GM12878 (cell line): Measurements from ENCODE around the gene FAM78A. TPM values are rescaled to one million over a fixed set of nuclear protein-coding genes. Genes with fewer than 3 reads are reported as not detected.
A peak's percentile ranks its signal among the peaks of the same experiment; 100 is the strongest.

ENCODE experiments used
- BHLHE40 ChIP-seq, 2 experiments: fragments of 450-650 bp in 1 of 2; IDR thresholded peaks; 2 replicates each; pipeline ENCODE4 v1.6.1; 2011 to 2017; ENCODE audit warnings: low read depth in 2 of 2, borderline replicate concordance in 1 of 2, improper control_type of control experiment in 1 of 2, low read length in 1 of 2, mild to moderate bottlenecking in 1 of 2
- BRCA1 ChIP-seq: IDR thresholded peaks from 2 replicates; pipeline ENCODE4 v1.6.1; 2011; ENCODE audit warnings: low read depth, low read length, improper control_type of control experiment
- CUX1 ChIP-seq: IDR thresholded peaks from 2 replicates; pipeline ENCODE4 v1.6.1; 2012; ENCODE audit warnings: improper control_type of control experiment, low read depth, low read length; ENCODE audit not compliant: insufficient replicate concordance
- DPF2 ChIP-seq: fragments of 450-650 bp; IDR thresholded peaks from 2 replicates; pipeline ENCODE4 v1.6.1; 2017; ENCODE audit warnings: mild to moderate bottlenecking
- EZH2 ChIP-seq: IDR thresholded peaks from 2 replicates; pipeline ENCODE4 v1.6.1; 2012; ENCODE audit warnings: low read depth, mild to moderate bottlenecking, control low read depth, inconsistent platforms, low read length, borderline replicate concordance; ENCODE audit not compliant: control insufficient read depth
- NR2F1 ChIP-seq: fragments of 450-650 bp; conservative IDR thresholded peaks from 2 replicates; pipeline ENCODE4 v1.6.1; 2017; ENCODE audit warnings: mild to moderate bottlenecking
- POLR2A ChIP-seq: IDR thresholded peaks from 2 replicates; pipeline ENCODE4 v1.6.1; 2011; ENCODE audit warnings: low read depth, mild to moderate bottlenecking, low read length
- POLR2AphosphoS5 ChIP-seq: IDR thresholded peaks from 2 replicates; pipeline ENCODE4 v1.6.1; 2011; ENCODE audit warnings: mild to moderate bottlenecking, low read length, inconsistent platforms
- SMARCA5 ChIP-seq: fragments of 450-650 bp; IDR thresholded peaks from 2 replicates; pipeline ENCODE4 v1.6.1; 2017; ENCODE audit warnings: mild to moderate bottlenecking
- TAF1 ChIP-seq: IDR thresholded peaks from 2 replicates; pipeline ENCODE4 v1.6.1; 2011; ENCODE audit warnings: mild to moderate bottlenecking, low read depth, low read length, borderline replicate concordance
- ZBED1 ChIP-seq: IDR thresholded peaks from 2 replicates; pipeline ENCODE4 v1.6.1; 2016; ENCODE audit warnings: borderline replicate concordance
- ZNF687 ChIP-seq: fragments of 450-650 bp; IDR thresholded peaks from 2 replicates; pipeline ENCODE4 v1.6.1; 2017; ENCODE audit warnings: mild to moderate bottlenecking, moderate library complexity
- polyA plus RNA-seq, 11 experiments: library from polyadenylated mRNA; depleted of rRNA in 4 of 11; unstranded in 6 of 11; stranded (reverse) in 5 of 11; fragments of >200 nt; fragmentation: Nextera tagmentation in 4 of 11; fragmentation: Illumina TruSeq in 1 of 11; extraction: Ambion mirVana in 4 of 11; extraction: Trizol in 1 of 11; gene quantifications; 1 replicate in 1 of 11; 2 replicates in 10 of 11; pipeline versions ENCODE4 v1.2.1 to v1.2.3, GENCODE V29; 2011 to 2016; ENCODE audit warnings: inconsistent platforms in 2 of 11, missing spikeins in 2 of 11, low read depth in 1 of 11
- total RNA-seq, 4 experiments: library from RNA; depleted of rRNA in 3 of 4; stranded (reverse); fragments of >200 nt in 3 of 4; fragmentation: Illumina TruSeq in 1 of 4; extraction: Trizol in 1 of 4; gene quantifications; 2 replicates each; pipeline versions ENCODE4 v1.2.1 to v1.2.3, GENCODE V29; 2013 to 2021
- TF ChIP-seq, protein P1 (sequence below): fragments of 450-650 bp; IDR thresholded peaks from 2 replicates; pipeline ENCODE4 v1.6.1; 2017; ENCODE audit warnings: mild to moderate bottlenecking, low read depth, inconsistent platforms; ENCODE audit not compliant: poor library complexity, severe bottlenecking

The FAM78A gene
- total and polyA plus RNA-seq, 10 of the 15 experiments (the other 5 are each of a cell fraction or from before 2014, with no cell fraction given): 0.18 to 32.5 (median 12.2) TPM

GRCh38 chr9:131276094-131276888 is at the start of gene FAM78A (continued):
- TF ChIP-seq ZBED1: no peak
- no peak for TF ChIP-seq EZH2
- peak; percentile 10 to 29; a peak in 2 of 4 replicates for TF ChIP-seq BHLHE40 (IDR thresholded peaks at IDR 0.05; ENCODE audit: borderline replicate concordance in 1 of 2, low read depth in 2 of 2, low read length in 1 of 2)
- TF ChIP-seq NR2F1: peak; percentile 71
- TF ChIP-seq, protein P1, sequence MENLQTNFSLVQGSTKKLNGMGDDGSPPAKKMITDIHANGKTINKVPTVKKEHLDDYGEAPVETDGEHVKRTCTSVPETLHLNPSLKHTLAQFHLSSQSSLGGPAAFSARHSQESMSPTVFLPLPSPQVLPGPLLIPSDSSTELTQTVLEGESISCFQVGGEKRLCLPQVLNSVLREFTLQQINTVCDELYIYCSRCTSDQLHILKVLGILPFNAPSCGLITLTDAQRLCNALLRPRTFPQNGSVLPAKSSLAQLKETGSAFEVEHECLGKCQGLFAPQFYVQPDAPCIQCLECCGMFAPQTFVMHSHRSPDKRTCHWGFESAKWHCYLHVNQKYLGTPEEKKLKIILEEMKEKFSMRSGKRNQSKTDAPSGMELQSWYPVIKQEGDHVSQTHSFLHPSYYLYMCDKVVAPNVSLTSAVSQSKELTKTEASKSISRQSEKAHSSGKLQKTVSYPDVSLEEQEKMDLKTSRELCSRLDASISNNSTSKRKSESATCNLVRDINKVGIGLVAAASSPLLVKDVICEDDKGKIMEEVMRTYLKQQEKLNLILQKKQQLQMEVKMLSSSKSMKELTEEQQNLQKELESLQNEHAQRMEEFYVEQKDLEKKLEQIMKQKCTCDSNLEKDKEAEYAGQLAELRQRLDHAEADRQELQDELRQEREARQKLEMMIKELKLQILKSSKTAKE: no peak
- no peak for TF ChIP-seq CUX1
- peak; percentile 46; the same call in 1 of the 2 replicates for TF ChIP-seq POLR2A
- 0 out of 2 replicates have a peak, but pooled peaks have one; percentile 82 for TF ChIP-seq SMARCA5
- TF ChIP-seq POLR2AphosphoS5: no peak
- peak; percentile 20; the same call in 1 of the 2 replicates for TF ChIP-seq DPF2
- TF ChIP-seq ZNF687: 0 out of 2 replicates have a peak, but pooled peaks have one; percentile 18
- no peak for TF ChIP-seq BRCA1
- peak; percentile 34; the same call in 1 of the 2 replicates for TF ChIP-seq TAF1
